Eye (tissue), 1 donor: ENCODE data around the gene MDH1.
"Not testable (repeated sequence)": the region's sequence is repeated elsewhere in the genome, so short reads cannot be mapped to it uniquely, and the experiment has no call there.

Experiments used
- DNase-seq: peaks from one replicate; pipeline ENCODE4 v3.0.0-alpha.2; 2015

Gene MDH1

DNA sequence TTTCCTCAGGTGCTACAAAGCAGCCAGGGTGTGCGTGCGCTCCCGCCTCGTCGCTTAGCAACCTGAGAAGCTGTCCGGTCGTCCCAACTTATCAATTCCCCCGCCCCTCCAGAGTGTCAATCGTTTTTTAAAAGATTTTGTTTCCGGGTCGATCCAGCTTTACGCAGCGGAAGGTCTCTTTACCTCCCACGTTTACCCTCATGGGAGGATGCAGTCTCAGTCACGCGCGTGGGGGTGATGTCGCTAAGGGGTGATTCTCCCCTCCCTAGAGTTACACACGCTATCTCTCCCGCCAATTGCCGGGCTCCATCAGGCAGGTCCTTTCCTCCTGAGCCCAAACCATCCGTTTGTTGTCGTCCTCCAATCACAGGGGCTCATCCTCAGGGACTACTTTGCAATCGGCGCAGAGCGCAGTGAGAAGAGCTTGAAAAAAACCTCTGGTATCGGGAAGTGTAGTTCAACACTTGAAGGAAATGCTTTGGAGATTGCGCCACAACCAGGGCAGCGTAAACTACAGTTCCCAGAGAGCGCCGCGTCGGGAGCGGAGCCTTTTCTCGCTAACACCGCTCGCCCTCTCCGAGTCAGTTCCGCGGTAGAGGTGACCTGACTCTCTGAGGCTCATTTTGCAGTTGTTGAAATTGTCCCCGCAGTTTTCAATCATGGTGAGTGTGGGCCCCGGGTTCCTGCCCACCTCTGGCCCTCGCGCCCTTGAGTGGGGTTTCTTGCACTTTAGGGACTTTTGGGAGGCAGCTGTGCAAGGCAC, at the start of gene MDH1, which contains the start of gene WDPCP:
MDH1 (plus strand) TSS at position 579 of the 763 bp plus-strand sequence; CDS start at position 660, 81 bp downstream.
WDPCP (minus strand) TSS at position 93 of the 763 bp plus-strand sequence. CDS start 206 bp downstream, outside the sequence.
- peak; percentile 99 for DNase-seq

DNA sequence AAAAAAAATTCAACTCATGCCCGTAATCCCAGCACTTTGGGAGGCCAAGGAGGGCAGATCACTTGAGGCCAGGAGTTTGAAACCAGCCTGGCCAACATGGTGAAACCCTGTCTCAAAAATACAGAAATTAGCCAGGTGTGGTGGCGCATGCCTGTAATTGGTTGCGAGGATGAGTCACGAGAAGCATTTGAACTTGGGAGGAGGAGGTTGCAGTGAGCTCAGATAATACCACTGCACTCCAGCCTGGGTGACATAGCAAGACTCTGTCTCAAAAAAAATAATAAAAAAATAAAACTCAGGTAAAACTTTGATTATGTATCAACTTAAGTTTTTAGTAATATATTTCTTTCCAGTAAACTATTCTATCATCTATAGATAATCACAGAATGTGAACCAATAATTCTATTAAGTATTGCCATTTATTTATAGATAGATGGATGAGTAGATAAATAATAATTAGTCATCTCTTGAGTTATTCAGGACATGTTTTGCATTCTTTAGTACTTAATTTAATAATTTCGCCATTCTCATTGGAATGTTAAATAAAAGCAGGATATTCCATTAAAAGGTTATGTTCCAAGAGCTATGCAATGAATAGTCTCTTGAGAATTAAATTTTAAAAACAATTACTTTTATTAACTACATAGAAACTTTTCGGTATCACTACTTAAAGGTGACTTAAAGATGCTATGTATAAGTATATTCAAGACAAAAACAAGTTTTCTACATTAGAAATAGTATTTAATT, 49.2 kb upstream of the MDH1 start:
- DNase-seq: no peak

DNA sequence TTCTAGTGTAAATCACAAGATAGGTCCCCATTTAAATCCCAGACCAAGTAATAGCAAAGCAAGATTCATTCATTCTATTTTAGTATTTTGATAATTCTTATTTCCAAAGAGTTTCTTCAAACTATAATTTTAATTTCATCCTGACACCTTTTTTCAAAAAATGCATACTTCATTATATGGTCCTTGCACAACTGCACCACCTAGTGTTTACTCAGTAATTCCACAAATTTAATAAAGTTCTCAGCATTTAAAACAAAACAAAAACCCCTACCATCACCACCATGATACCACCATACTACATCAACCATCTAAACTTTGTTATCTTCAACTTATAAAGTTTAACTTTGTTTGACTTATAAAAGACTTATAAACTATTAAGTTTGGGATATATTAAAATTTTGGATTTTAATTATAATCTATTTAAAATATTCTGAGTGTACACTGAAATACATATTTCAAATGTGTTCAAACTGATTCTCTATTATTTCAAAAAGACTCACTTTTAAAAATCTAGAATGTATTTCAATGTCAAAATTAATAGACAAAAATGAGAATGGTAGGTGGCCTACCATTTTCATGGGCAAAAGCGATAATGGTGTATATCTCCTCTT, 44.6 kb upstream of the MDH1 start:
- DNase-seq: peak; percentile 12

DNA sequence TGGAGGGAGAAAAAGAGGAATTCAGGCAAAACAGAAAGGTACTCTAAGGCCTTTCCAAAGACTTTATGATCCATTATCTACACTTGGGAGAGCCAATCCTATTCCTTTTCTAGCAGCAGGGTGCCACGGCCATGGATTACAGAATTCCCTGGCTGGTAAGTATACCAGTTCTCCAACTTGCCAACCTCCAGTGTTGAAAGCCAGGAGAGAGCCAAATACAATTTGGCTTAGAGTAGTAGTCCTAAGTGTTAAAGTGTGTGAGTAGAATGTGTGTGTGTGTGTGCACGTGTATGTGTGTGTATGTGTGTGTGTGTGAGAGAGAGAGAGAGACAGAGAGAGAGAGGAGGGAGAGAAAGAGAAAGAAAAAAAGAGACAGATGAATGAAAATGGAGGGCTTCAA, 43.7 kb upstream of the MDH1 start:
- no peak for DNase-seq

DNA sequence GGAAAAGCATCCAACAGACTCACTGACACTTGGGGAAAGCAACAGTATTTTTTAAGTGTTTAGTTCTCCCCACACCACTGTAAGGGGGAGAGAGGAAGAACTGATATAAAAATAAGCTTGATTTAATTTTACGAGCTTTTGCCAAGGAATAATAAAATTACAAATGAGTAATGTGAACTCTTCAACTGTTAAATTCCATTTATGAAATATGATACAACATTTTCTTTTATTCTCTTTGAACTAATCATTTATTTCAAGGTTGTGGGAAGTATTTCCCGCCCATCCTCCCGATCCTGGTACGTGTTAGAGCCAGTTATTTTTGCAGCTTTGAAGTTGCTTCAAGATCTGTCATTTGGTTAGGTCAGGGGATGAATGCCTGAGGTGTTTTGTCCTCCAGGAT, 35.7 kb upstream of the MDH1 start:
- peak; percentile 33 for DNase-seq

DNA sequence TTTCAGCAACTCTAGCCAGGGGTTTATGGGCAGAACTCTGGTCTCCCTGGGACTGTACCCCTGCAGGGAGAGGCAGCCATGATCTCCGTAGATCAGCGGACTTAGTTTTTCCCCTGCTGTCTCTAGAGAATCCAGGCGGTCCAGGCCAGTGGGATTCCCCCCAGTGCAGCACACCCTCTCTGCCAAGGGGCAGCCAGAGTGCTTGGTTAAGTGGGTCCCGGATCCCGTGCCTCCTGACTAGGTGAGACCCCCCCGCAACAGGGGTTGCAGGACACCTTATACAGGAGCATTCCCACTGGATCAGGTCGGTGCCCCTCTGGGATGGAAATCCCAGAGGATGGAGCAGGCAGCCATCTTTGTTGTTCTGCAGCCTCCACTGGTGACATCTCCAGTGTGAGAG, 33.5 kb upstream of the MDH1 start:
- DNase-seq: no peak

DNA sequence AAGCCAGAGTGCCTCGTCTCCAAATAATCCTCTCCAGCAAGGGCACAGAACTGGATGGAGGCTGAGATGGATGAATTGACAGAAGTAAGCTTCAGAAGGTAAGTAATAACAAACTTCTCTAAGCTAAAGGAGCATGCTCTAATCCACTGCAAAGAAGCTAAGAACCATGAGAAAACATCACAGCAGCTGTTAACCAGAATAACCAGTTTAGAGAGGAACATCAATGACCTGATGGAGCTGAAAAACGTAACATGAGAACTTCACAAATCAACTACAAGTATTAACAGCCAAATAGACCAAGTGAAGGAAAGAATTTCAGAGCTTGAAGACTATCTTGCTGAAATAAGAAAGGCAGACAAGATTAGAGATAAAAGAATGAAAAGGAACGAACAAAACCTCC, 32.8 kb upstream of the MDH1 start:
- no peak for DNase-seq

DNA sequence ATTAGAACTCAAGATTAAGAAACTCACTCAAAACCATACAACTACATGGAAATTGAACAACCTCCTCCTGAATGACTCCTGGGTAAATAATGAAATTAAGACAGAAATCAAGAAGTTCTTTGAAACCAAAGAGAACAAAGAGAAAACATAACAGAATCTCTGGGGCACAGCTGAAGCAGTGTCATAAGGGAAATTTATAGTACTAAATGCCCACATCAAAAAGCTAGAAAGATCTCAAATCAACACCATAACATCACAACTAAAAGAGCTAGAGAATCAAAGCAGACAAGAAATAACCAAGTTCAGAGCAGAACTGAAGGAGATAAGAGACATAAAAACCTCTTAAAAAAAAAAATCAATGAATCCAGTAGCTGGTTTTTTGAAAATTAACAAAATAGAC, 30.9 kb upstream of the MDH1 start:
- DNase-seq: not testable (repeated sequence)

DNA sequence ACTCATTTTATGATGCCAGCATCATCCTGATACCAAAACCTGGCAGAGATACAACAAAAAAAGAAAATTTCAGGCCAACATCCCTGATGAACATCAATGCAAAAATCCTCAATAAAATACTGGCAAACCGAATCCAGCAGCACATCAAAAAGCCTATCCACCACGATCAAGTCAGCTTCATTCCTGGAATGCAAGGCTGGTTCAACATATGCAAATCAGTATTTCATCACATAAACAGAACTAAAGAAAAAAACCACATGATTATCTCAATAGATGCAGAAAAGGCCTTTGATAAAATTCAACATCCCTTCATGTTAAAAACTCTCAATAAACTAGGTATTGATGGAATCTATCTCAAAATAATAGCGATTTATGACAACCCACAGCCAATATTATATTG, 29.8 kb upstream of the MDH1 start:
- not testable (repeated sequence) for DNase-seq

DNA sequence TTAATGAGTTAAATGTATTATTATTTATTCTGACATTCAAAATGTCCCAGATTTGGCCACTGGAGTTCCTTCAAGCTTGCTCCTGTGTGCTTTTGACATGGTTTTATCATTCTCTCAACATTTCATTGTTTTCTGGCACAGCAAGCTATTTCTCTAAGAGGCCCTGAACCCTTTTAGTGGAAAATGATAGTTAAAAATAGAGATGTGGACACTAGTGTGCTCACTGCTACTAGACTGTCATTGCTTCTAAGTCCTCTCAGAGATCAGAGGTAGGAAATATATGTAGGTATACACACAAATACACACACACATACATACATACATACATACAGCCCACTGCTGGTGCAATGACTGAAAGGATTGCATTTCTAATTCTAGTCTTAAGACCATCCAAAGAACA, 26.0 kb upstream of the MDH1 start:
- DNase-seq: no peak

DNA sequence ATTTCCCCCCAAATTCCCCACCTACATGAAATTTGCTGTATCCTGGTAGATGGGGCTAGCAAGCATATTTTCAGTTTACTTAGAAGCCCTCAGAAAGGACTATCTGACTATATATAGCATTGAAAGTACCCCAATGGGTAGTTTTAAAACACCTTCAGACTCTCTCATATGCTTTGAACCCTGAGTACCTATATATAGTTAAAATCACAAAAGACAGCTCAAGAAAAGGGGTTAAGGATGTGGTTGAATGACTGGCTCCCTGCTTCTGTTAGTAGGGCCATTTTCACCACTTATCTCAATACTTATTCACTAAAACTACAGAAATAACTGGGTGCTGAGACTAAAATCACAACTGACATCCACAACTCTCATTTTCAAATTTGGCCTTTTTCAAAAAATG, 19.0 kb upstream of the MDH1 start:
- no peak for DNase-seq

DNA sequence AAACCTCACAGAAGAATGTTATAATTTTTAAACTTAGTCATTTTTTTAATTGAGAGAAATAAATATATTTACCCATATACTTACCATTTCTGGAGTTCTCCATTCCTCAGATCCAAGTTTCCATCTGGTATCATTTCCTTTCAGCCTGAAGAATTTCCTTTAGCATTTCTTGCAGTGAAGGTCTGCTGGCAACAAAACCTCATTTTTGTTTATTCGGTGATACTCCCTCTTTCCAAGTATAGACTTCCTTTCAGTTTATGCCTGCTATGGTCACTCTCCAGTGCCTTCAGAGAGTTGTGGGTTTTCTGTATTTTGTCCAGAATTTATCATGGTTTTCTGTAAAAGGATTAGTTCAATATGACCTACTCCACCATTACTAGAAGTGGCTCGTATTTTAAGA, 17.5 kb upstream of the MDH1 start:
- DNase-seq: no peak

DNA sequence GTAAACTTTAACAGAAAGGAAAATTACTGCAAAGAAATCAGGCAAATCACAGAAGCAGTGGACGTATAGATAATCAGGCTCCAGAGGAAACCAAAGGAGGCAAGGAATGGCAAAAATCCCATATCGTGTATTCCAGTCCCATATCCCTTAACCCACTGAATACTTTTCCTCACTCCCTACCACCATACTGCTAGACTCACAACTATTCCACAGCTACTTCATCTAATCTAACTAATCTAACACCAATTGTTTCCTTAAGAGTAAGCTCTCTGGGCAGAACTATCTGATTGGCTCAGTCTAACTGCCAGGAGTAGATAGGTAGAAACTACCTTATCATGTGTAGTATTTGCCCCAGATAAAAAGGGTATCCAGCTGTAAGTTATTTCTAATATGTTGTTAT, 16.8 kb upstream of the MDH1 start:
- no peak for DNase-seq

DNA sequence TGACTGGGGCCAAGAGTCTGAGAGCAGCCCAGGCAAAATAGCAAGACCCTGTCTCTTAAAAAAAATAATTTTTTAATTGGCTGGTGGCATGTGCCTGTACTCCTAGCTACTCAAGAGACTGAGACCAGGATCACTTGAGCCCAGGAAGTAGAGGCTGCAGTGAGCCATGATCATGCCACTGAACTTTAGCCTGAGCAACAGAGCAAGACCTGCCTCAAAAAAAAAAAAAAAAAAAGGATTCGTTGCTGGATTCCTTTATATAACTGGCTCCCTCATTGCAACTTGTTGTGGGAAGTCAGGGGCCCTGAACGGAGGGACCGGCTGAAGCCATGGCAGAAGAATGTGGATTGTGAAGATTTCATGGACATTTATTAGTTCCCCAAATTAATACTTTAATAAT, 15.7 kb upstream of the MDH1 start:
- not testable (repeated sequence) for DNase-seq

DNA sequence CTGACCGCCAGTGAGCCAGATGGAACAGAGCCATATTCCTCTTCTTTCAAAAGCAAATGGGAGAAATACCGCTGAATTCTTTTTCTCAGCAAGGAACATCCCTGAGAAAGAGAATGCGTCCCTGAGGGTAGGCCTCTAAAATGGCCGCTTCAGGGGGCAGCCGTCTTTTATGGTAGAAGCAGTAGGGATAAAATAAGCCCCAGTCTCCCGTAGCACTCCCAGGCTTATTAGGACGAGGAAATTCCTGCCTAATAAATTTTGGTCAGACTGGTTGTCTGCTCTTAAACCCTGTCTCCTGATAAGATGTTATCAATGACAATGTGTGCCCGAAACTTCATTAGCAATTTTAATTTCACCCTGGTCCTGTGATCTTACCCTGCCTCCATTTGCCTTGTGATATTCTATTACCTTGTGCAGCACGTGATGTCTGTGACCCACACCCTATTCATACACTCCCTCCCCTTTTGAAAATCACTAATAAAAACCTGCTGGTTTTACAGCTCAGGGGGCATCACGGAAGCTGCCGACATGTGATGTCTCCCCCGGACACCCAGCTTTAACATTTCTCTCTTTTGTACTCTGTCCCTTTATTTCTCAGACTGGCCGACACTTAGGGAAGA, 14.9 kb upstream of the MDH1 start:
- DNase-seq: not testable (repeated sequence)

DNA sequence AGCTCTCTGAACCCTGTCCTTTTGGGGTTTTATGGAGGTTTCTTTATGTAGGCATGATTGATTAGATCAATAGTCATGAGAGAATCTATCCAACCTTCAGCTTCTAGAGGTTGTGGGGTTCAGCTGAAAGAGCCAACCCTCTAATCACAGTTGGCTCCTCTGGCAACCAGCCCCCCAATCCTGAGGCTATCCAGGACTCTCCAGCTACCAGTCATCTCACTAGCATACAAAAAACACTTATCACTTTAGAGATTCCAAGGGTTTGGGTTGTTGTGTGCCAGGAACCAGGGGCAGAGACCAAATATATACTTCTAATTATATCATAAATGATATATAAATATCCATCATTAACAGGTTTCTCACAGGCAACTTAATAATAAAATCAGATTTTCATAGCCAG, 12.2 kb upstream of the MDH1 start:
- no peak for DNase-seq

DNA sequence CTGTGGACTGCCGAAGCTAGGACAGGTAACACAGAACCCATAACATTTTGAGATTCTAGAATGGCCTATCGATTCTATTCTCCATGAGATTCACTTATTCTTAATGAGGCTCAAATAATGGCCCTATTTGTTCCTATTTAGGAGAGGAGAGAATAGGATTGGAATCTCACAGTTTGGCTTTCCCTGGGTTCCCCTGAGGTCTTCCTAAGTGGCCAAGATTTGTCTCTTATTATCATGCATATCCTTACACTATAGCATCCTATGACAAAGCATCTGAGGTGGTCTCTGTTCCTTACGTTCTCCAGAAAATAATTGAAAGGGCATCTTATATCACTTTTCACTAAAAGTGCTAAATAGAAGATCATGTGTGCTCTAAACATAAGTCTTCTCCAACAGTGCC, 10.0 kb upstream of the MDH1 start:
- DNase-seq: no peak

DNA sequence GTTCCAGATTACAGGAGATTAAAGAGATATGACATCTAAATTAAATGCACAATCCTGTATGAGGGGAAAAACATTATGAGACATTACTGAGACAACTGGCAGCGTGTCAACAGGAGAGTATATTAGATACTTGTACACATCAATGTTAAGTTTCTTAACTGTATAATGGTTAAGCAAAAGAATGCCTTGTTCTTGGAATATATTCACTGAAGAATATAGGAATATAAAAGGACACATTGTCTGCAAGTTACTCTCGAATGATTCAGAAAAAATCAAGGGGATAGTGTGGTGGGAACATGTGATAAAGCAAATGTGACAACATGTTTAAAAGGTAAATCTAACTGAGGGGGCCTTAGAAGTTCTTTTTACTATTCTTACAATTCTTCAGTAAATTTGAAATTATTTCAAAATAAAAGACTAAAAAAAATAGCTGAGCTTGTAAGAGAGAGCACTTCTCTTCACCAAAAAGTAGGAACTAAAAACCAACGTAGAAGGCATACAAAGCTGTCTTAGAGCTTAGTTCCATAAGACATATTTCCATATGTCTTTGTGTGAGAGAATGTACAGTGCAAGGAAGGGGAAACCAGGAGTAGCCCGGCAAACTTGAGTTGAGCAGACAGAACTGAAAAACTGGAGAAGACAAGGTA, 8.0 kb upstream of the MDH1 start:
- no peak for DNase-seq

DNA sequence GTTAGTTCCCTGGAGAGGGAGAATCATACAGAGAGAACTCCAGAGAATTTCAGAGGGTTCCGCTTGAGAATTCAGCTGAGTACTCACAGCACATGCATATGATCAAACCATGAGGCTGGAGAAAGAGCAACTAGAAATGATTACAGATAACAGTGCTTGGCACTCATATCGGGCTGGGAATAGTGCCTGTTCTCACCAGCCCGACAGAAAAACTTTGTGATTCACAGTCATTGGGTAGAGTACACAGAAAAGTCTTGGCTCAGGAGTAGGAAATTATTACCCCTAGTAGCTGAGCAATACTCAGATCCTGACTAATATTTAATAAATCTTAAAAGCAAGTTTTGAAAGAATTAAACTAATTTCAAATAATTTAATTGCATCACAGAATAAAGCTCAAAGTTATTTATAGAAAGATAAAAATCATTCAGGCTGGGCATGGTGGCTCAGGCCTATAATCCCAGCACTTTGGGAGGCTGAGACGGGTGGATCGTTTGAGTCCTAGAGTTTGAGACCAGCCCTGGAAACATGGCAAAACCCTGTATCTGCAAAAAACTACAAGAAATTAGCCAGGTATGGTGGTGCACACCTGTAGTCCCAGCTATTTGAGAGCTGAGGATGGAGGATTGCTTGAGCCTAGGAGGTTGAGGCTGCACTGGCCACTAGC, 7.3 kb upstream of the MDH1 start:
- no peak for DNase-seq

DNA sequence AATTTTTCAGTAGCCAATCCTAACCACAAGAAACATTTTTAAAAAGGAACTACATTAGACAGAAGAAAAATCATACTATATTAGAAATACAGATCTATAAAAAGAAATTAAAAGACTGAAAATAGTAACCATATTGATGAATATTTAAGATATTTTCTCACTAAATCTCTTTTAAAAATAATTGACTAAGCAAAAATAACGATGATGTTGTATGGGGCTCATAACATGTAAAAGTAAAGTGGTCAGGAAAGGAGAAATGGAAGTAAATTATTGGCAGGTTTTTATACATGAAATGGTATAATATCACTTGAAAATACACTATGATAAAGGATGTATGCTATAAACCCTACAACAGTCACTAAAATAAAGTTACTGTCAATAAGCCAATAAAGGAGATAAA, 5.9 kb upstream of the MDH1 start:
- DNase-seq: no peak

DNA sequence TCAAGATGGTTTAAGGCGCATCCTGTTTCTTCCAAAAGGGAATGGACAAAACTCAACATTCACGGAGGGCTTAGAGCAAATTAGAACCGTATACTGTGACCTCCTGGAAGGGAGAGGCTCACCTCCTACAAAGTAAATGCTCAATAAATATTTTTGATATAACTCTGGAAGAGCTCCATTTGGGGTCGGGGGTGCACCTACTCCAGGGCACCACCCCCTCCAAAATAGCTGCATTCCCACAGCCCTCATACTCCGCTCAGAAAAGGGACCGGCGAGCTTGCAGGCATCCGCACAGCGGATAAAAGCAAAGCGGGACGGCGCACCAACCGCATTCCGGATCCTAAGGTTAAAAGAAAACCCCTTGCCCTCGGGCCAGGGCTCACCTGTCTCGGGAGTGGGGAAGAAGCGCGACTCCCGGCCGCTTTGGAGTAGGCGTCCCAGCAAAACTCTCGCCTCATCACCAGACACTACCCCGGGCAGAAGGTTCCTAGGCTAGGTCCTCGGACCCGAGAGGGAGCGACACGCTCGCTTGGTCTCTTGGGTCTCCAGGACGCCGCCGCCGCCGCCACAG, 864 bp upstream of the MDH1 start:
- DNase-seq: no peak
